Measurements from ENCODE around the gene BMP8A.

Gene BMP8A

DNA sequence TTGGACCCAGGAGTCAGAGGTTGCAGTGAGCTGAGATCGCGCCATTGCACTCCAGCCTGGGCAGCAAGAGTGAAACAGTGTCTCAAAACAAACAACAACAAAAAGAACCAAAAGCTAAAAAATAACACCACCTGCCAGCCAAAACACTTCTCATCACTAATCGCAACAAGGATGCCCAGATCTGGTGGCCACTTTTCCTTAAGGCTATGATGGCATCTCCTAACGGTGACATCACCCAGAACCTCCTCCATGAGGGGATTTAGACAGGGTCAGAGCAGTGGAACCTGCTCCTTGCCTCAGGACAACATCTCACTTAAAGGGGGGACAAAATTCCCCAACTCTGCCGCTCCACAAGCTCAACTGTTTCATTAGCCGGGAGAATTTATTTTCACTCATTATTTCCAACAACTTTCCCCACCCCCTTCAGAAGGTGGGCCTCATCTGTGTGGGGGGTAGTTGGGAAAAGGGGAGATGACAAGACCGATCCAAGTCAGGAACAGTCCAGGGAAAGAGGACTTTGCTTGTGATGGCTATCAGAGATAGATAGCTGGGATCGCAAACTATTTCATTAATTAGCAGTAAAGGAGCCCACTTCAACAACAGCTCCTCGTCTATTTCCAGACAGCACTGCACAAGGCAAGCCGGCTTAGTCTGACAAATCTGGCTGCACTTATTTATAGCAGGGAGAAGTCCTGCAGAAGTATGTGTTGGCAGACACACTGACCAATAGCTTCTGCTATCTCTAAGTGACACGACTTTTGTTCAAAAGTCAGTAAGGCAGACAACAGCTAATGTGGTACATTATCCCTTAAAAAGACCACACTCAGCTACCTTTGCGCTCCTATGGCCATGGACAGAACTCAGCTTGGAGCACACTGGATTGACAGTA, 82.5 kb downstream of the BMP8A start:
- no peak for DNase-seq

- DNase-seq, result no peak
Observed at GRCh38 chr1:39574646-39575045, 83.2 kb downstream of the BMP8A start.

Data from NCI-H2171 treated with DMSO at 0.1 percent for 48 hours (cell line).